Right forelimb (tissue), 1 donor: ENCODE data around the gene PCDHA6.
"Not testable (repeated sequence)": the region's sequence is repeated elsewhere in the genome, so short reads cannot be mapped to it uniquely, and the experiment has no call there.

ENCODE experiments used
- DNase-seq: peaks from one replicate; pipeline ENCODE4 v3.0.0-alpha.2; 2018

Gene PCDHA6

GRCh38 chr5:140868721-140869554 is 41.2 kb downstream of the PCDHA6 start, which contains the start of gene PCDHA11:
TSS of gene PCDHA11 (plus strand) at chr5:140868957. CDS start at chr5:140869104, 147 bp downstream.
- DNase-seq = no peak

DNA sequence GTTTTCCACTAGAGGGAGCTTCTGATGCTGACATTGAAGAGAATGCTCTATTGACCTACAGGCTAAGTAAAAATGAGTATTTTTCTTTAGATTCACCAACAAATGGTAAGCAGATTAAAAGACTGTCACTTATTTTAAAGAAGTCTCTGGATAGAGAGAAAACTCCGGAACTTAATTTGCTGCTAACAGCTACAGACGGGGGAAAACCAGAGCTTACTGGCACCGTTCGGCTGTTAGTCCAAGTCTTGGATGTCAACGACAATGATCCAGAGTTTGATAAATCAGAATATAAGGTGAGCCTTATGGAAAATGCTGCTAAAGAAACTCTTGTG is 41.8 kb downstream of the PCDHA6 start:
- no peak for DNase-seq

GRCh38 chr5:140870221-140871201 is 42.8 kb downstream of the PCDHA6 start:
- no peak for DNase-seq

GRCh38 chr5:140875085-140876065 is 47.6 kb downstream of the PCDHA6 start, which contains the start of gene PCDHA12:
TSS of gene PCDHA12 (plus strand) at chr5:140875308. CDS start at chr5:140875473, 165 bp downstream.
- no peak for DNase-seq

DNA sequence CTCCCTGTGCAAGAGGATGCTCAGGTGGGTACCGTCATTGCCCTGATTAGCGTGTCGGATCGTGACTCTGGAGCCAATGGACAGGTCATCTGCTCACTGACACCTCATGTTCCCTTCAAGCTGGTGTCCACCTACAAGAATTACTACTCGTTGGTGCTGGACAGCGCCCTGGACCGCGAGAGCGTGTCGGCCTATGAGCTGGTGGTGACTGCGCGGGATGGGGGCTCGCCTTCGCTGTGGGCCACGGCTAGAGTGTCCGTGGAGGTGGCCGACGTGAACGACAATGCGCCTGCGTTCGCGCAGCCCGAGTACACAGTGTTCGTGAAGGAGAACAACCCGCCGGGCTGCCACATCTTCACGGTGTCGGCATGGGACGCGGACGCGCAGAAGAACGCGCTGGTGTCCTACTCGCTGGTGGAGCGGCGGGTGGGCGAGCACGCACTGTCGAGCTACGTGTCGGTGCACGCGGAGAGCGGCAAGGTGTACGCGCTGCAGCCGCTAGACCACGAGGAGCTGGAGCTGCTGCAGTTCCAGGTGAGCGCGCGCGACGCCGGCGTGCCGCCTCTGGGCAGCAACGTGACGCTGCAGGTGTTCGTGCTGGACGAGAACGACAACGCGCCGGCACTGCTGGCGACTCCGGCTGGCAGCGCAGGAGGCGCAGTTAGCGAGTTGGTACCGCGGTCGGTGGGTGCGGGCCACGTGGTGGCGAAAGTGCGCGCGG is 48.9 kb downstream of the PCDHA6 start:
- not testable (repeated sequence) for DNase-seq

DNA sequence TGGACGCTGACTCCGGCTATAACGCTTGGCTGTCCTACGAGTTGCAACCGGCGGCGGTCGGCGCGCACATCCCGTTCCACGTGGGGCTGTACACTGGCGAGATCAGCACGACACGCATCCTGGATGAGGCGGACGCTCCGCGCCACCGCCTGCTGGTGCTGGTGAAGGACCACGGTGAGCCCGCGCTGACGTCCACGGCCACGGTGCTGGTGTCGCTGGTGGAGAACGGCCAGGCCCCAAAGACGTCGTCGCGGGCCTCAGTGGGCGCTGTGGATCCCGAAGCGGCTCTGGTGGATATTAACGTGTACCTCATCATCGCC is 49.5 kb downstream of the PCDHA6 start:
- no peak for DNase-seq
